NT2/D1 (cell line): ENCODE results near the gene CMBL.
"Not testable (repeated sequence)": the region's sequence is repeated elsewhere in the genome, so short reads cannot be mapped to it uniquely, and the experiment has no call there.

Source experiments
- DNase-seq: peaks from one replicate; pipeline ENCODE4 v3.0.0-alpha.2; 2011; ENCODE audit warnings: low read depth, low spot score
- H3K27me3 ChIP-seq: 2 replicates; pipeline ENCODE4 v1.6.0; 2011; ENCODE audit warnings: mild to moderate bottlenecking; ENCODE audit not compliant: insufficient read length, insufficient read depth
- H3K36me3 ChIP-seq: 2 replicates; pipeline ENCODE4 v1.6.1; 2011; ENCODE audit warnings: mild to moderate bottlenecking, low read length, mixed read lengths; ENCODE audit not compliant: insufficient read depth, insufficient read length
- H3K4me1 ChIP-seq: 2 replicates; pipeline ENCODE4 v1.5.1; 2011; ENCODE audit not compliant: insufficient read depth, insufficient read length
- H3K4me3 ChIP-seq: 2 replicates; pipeline ENCODE4 v1.5.1; 2011; ENCODE audit warnings: low read depth; ENCODE audit not compliant: insufficient read length
- H3K9ac ChIP-seq: 2 replicates; pipeline ENCODE4 v1.6.0; 2011; ENCODE audit warnings: low read depth; ENCODE audit not compliant: insufficient read length
- H3K9me3 ChIP-seq: 2 replicates; pipeline ENCODE4 v1.5.1; 2011; ENCODE audit warnings: mild to moderate bottlenecking, low read length; ENCODE audit not compliant: insufficient read depth
- SUZ12 ChIP-seq: IDR thresholded peaks from 2 replicates; pipeline ENCODE4 v1.6.1; 2011; ENCODE audit not compliant: insufficient read length, insufficient read depth; ENCODE audit errors: extremely low read depth
- YY1 ChIP-seq: IDR thresholded peaks from 2 replicates; pipeline ENCODE4 v1.6.1; 2011; ENCODE audit not compliant: insufficient read length, insufficient read depth
- ZNF274 ChIP-seq: IDR thresholded peaks from 2 replicates; pipeline ENCODE4 v1.6.1; 2011; ENCODE audit warnings: mild to moderate bottlenecking, low read depth, low read length

The CMBL gene

DNA sequence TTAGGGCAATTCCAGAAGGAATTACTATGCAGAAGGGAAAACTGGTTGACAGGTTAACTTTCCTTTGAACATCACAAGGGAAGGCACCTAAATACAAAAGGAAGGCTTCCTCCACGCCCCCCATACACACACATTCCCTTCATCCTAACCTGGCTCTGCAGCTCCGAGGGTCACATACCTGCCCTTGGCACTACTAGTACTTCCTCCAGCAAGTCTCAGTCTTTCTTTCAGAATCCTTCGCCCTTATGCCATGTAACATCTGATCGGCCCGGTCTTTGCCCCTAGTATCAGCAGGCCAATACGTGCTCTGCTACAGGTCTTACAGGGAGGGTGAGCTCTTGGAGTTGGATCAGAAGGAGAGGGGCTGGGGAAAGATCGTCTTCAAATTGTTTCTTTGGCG, 44.2 kb upstream of the CMBL start:
- peak overlapping the region; percentile 13 for H3K4me3 ChIP-seq
- H3K4me1 ChIP-seq = no peaks in the 10 kb centered on the region
- H3K9ac ChIP-seq = no peak overlapping the region
- H3K36me3 ChIP-seq = no peaks in the 10 kb centered on the region
- no peak for DNase-seq
- TF ChIP-seq SUZ12 = no peak
- no peak for TF ChIP-seq YY1
- TF ChIP-seq ZNF274 = no peak
- no peaks in the 10 kb centered on the region for H3K27me3 ChIP-seq
- H3K9me3 ChIP-seq = no peaks in the 10 kb centered on the region

DNA sequence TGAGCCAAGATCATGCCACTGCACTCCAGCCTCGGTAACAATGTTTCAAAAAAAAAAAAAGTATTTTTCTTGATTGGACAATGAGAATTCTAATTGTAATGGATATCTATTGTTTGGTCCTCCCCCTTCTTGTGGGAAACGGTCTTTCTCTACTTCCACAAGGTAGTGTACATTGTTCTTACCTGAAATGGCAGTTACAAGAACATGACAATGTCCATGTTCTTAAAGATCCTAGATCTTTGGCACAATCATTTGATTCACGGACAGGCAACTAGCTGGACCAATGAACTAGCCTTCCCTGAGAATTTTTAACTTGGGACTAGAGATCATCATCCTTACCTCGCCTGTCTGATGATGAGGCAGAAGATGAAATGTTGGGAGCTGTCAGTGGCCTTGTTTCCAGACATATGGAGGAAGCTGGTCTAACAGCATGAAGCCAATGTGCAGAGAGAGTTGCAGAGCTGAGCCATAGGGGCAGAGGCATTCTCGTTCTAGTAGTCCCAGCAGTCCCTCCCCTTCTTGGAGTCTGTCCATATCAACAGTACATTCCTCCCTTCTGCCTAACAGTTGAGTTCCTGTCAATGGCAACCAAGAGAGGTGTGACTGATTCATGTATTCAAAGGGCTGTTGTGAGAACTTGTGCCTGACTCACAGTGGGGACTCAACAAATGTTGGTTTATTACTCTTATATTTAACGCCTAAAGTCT, 43.6 kb upstream of the CMBL start:
- Histone ChIP-seq H3K4me1 (no peaks in the 10 kb centered on the region), H3K27me3 (no peaks in the 10 kb centered on the region), H3K36me3 (no peaks in the 10 kb centered on the region), H3K9ac (no peak overlapping the region), H3K9me3 (no peaks in the 10 kb centered on the region), H3K4me3 (no peak overlapping the region)
- no peak for DNase-seq
- TF ChIP-seq ZNF274 (no peak), SUZ12 (no peak), YY1 (no peak)

DNA sequence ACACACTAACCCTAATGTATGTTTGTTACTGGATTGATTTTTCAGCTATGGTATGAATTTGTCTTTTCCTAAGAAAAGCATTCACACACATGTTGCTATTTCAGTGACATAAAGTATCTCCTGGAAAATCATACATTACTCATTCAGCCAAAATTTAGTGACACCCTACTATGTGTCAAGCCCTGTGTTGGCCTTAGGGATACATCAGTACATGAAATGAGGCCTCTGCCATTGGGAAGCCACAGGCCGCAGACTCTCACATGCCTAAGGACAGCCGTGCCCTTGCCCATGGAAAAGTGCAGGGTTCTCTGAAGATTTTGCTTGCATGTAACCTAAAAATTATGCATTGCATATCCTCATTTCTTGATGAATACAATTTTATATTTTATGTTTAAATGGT, 40.6 kb upstream of the CMBL start:
- Histone ChIP-seq H3K9me3 (no peaks in the 10 kb centered on the region), H3K36me3 (no peaks in the 10 kb centered on the region), H3K27me3 (no peaks in the 10 kb centered on the region), H3K9ac (no peak overlapping the region), H3K4me1 (no peaks in the 10 kb centered on the region), H3K4me3 (no peak overlapping the region)
- no peak for DNase-seq
- no peak for TF ChIP-seq ZNF274
- TF ChIP-seq SUZ12 = no peak
- no peak for TF ChIP-seq YY1

- not testable (repeated sequence) for H3K9ac ChIP-seq, H3K36me3 ChIP-seq, H3K9me3 ChIP-seq, H3K27me3 ChIP-seq, H3K4me1 ChIP-seq, DNase-seq, H3K4me3 ChIP-seq
Observed at GRCh38 chr5:10344461-10345106, 36.9 kb upstream of the CMBL start.

- no peaks in the 10 kb centered on the region for H3K9me3 ChIP-seq
- H3K9ac ChIP-seq = no peak overlapping the region
- H3K27me3 ChIP-seq = no peaks in the 10 kb centered on the region
- H3K4me3 ChIP-seq = no peak overlapping the region
- TF ChIP-seq YY1 (no peak), SUZ12 (no peak), ZNF274 (no peak)
- no peak for DNase-seq
- H3K4me1 ChIP-seq = no peaks in the 10 kb centered on the region
- H3K36me3 ChIP-seq = no peaks in the 10 kb centered on the region
Observed at GRCh38 chr5:10343486-10343885, 35.8 kb upstream of the CMBL start.

GRCh38 chr5:10339958-10340357, 32.3 kb upstream of the CMBL start:
- H3K27me3 ChIP-seq = peaks cover 10% of the 10 kb centered on the region
- no peak overlapping the region for H3K9ac ChIP-seq
- no peaks in the 10 kb centered on the region for H3K9me3 ChIP-seq
- no peaks in the 10 kb centered on the region for H3K36me3 ChIP-seq
- H3K4me1 ChIP-seq = no peaks in the 10 kb centered on the region
- H3K4me3 ChIP-seq = no peak overlapping the region
- no peak for DNase-seq
- no peak for TF ChIP-seq SUZ12
- no peak for TF ChIP-seq YY1
- no peak for TF ChIP-seq ZNF274

DNA sequence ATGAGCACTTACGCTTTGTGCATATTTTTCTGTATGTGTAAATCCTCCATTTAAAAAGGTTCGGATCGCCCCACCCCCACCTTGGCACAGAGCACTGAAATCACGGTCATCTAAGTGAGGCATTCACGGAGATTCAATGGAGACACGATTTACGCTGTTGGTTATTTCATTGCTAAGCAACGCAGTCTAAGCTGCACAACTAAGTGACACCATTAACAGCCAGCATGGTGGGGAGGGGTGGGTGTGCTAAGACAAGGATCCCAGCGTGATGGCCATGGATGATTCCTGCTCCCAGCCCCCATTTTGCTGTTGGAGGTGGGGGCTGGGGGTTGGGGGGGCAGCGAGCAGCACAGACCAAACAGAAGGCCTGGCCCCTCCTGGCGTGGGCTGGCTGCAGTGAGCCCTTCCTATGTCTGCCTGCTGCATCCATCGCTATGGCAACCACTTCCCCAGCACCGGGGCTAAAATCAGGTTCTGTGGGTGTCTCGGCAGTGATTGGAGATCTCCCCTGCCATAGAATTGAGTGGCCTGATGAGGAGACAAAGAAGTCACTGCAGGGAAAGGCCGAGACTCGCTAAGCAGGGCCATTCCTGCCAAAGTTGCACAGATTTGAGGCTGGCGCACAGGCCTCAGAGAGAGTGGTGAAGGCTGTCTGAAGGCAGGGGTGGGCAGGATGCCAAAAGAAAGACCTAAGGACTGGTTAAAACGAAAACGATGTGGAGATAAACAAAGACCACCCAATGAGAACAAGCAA, 31.5 kb upstream of the CMBL start:
- no peak for TF ChIP-seq SUZ12
- TF ChIP-seq YY1 = no peak
- no peak for TF ChIP-seq ZNF274
- Histone ChIP-seq H3K4me3 (no peak overlapping the region), H3K4me1 (no peaks in the 10 kb centered on the region), H3K9me3 (no peaks in the 10 kb centered on the region), H3K36me3 (no peaks in the 10 kb centered on the region), H3K9ac (no peak overlapping the region), H3K27me3 (peaks cover 17% of the 10 kb centered on the region)
- no peak for DNase-seq
